Central memory CD8-positive, alpha-beta T cell (primary cell): ENCODE data around the gene RAB17.
A peak's percentile ranks its signal among the peaks of the same experiment; 100 is the strongest.

Source experiments
- ATAC-seq: fragments of 150-1000 bp; cut with Tn5 transposase; replicated peaks from 2 replicates; pipeline ENCODE4 v1.10.0; 2022; ENCODE audit warnings: mild to moderate bottlenecking, moderate FRiP score, moderate number of reproducible peaks; ENCODE audit not compliant: poor library complexity, severe bottlenecking; ENCODE audit errors: extremely low read depth
- DNase-seq, 2 donors: peaks; one replicate each; pipeline ENCODE4 v3.0.0; 2021; ENCODE audit warnings: low spot score in 2 of 2
- H3K27ac Mint-ChIP-seq: one replicate; pipeline ENCODE4 v1.8.0; 2022; ENCODE audit warnings: low read depth, mild to moderate bottlenecking, moderate library complexity, mixed read lengths
- H3K27me3 Mint-ChIP-seq: one replicate; pipeline ENCODE4 v1.8.0; 2022; ENCODE audit warnings: mixed read lengths
- H3K36me3 Mint-ChIP-seq: one replicate; pipeline ENCODE4 v1.8.0; 2022; ENCODE audit warnings: mild to moderate bottlenecking, moderate library complexity, mixed read lengths; ENCODE audit not compliant: insufficient read depth
- H3K4me1 Mint-ChIP-seq: one replicate; pipeline ENCODE4 v1.8.0; 2022; ENCODE audit warnings: mixed read lengths
- H3K4me3 Mint-ChIP-seq: one replicate; pipeline ENCODE4 v1.8.0; 2022; ENCODE audit warnings: mild to moderate bottlenecking, moderate library complexity, mixed read lengths
- H3K9me3 Mint-ChIP-seq: one replicate; pipeline ENCODE4 v1.8.0; 2022; ENCODE audit warnings: mixed read lengths

RAB17 gene

DNA sequence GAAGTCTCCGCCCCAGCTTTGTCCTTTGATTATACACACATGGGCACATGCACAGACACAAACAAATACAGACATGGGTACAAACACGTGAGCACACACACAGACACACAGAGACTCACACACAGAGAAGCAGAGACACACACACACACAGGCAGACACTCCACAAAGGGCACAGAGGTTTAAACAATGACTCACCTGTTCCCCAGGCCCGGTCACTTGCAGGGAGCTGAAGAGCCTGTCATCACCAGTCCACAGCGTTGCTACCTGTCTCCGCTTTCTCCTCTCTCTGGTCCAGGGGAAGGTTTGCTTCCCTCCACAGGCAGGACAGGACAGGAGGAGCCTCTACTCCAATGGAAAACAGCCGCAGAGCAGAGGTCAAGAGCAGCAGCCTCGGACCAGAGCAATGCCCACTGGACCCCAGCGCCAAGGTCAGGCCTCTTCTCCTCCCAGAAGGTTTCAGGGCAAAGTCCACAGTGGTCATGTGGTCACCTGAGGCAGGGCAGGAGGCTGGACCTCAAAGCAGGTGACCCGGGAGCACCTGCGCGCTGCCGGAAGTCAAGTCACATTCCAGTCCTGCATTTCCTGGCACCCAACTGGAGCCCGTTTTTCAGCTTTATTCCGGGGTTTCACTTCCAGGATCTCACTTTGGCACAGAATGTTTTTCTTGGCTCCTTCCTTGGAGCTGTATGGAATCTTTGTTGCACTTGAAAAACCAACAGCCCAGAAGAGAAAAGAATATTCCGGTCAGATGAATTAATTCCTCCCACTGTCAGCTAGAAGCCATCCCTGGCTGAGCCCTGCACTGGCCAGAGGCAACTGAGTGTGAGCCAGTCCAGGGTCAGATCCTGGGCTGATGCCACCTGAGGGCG lies at the start of gene RAB17:
RAB17 (minus strand) TSS at position 463 of the 869 bp plus-strand sequence. CDS start 4,580 bp downstream, outside the sequence.
- no peak for ATAC-seq
- Mint-ChIP-seq H3K27me3 (peaks cover 37% of the 10 kb centered on the region), H3K4me3 (no peak within 1 kb of the TSS), H3K9me3 (no peaks in the 10 kb centered on the region), H3K27ac (no peak within 1 kb of the TSS), H3K4me1 (peaks cover 6% of the 10 kb centered on the region), H3K36me3 (no peaks in the 10 kb centered on the region)
- no peak for DNase-seq

GRCh38 chr2:237639836-237640220 lies 49.3 kb upstream of the RAB17 start:
- H3K9me3 Mint-ChIP-seq = peaks cover 3% of the 10 kb centered on the region
- ATAC-seq = no peak
- H3K27me3 Mint-ChIP-seq = peaks cover 39% of the 10 kb centered on the region
- no peak for DNase-seq
- H3K36me3 Mint-ChIP-seq = no peaks in the 10 kb centered on the region
- no peak overlapping the region for H3K27ac Mint-ChIP-seq
- H3K4me1 Mint-ChIP-seq = peaks cover 4% of the 10 kb centered on the region
- no peak overlapping the region for H3K4me3 Mint-ChIP-seq

GRCh38 chr2:237639052-237639835 lies 48.7 kb upstream of the RAB17 start:
- ATAC-seq (no peak), DNase-seq (no peak)
- Mint-ChIP-seq H3K9me3 (peaks cover 6% of the 10 kb centered on the region), H3K36me3 (no peaks in the 10 kb centered on the region), H3K4me3 (no peak overlapping the region), H3K27ac (no peak overlapping the region), H3K4me1 (peaks cover 4% of the 10 kb centered on the region), H3K27me3 (peaks cover 39% of the 10 kb centered on the region)

- no peak for ATAC-seq
- H3K4me3 Mint-ChIP-seq = no peak overlapping the region
- no peaks in the 10 kb centered on the region for H3K36me3 Mint-ChIP-seq
- peaks cover 4% of the 10 kb centered on the region for H3K4me1 Mint-ChIP-seq
- no peak overlapping the region for H3K27ac Mint-ChIP-seq
- peaks cover 40% of the 10 kb centered on the region for H3K27me3 Mint-ChIP-seq
- DNase-seq = no peak
- H3K9me3 Mint-ChIP-seq = peaks cover 6% of the 10 kb centered on the region
Measured at GRCh38 chr2:237638176-237638575, 47.6 kb upstream of the RAB17 start.

DNA sequence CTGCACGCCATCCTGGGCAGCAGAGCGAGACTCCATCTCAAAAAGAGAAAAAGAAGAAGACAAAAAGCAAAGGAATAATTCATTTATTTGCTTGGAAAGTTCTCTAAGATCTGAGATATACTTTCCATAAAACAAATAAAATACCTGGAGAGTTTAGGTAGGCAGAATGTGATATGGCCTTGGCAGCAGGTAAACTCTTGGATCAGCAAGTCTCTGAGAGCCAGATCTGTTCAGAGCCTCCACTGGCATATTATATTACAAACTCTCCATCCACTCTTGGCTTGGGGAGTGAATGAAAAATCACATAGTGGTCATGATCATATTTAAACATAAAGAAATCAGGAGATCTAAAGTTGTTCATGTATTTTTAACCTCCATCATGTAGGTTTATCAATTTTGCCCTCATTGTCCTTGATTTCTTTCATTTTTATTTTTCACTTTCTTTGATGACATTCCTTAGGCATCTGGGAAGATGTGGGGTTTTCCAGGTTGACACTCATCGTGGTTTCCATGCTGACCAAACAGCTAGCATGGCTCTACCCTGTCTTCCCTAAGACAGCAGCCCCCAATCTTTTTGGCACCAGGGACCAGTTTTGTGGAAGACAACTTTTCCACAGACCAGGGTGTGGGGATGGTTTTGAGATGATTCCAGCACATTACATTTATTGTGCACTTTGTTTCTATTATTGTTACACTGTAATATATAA lies 47.0 kb upstream of the RAB17 start:
- ATAC-seq (no peak), DNase-seq (no peak)
- Mint-ChIP-seq H3K4me3 (no peak overlapping the region), H3K4me1 (peaks cover 4% of the 10 kb centered on the region), H3K9me3 (peaks cover 6% of the 10 kb centered on the region), H3K27ac (no peak overlapping the region), H3K36me3 (no peaks in the 10 kb centered on the region), H3K27me3 (peaks cover 45% of the 10 kb centered on the region)

- H3K9me3 Mint-ChIP-seq = peaks cover 6% of the 10 kb centered on the region
- peaks cover 4% of the 10 kb centered on the region for H3K4me1 Mint-ChIP-seq
- H3K27me3 Mint-ChIP-seq = peaks cover 53% of the 10 kb centered on the region
- H3K36me3 Mint-ChIP-seq = no peaks in the 10 kb centered on the region
- no peak overlapping the region for H3K4me3 Mint-ChIP-seq
- DNase-seq (no peak), ATAC-seq (peak; percentile 46)
- H3K27ac Mint-ChIP-seq = no peak overlapping the region
Measured at GRCh38 chr2:237636578-237636977, 46.0 kb upstream of the RAB17 start.

DNA sequence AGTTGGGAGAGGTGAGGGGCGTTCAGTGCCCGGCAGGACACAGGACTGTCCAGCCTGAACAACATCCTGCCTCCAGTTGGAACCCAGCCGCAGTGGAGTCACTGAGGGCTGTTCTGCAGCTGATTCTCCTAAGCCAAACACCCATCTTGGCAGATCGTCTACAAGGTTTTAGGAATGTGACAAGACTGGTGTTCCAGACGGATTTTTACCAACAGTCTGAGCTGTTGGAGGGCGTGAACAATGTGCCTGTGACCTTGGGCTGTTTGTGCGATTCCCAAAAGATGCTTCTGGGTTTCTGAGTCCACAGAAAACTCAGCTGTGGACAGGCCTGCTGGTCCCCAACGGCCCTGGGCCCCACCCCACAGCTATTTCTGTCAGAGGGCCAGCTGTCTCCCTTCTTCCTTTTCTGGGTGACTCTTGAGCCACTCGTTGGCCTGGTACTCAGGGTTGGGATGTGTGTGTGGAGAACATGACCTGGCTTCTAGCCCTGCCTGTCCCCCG lies 42.6 kb upstream of the RAB17 start:
- Mint-ChIP-seq H3K4me1 (peaks cover 4% of the 10 kb centered on the region), H3K27me3 (peaks cover 68% of the 10 kb centered on the region), H3K4me3 (no peak overlapping the region), H3K9me3 (peaks cover 6% of the 10 kb centered on the region), H3K36me3 (no peaks in the 10 kb centered on the region), H3K27ac (no peak overlapping the region)
- no peak for ATAC-seq
- no peak for DNase-seq

DNA sequence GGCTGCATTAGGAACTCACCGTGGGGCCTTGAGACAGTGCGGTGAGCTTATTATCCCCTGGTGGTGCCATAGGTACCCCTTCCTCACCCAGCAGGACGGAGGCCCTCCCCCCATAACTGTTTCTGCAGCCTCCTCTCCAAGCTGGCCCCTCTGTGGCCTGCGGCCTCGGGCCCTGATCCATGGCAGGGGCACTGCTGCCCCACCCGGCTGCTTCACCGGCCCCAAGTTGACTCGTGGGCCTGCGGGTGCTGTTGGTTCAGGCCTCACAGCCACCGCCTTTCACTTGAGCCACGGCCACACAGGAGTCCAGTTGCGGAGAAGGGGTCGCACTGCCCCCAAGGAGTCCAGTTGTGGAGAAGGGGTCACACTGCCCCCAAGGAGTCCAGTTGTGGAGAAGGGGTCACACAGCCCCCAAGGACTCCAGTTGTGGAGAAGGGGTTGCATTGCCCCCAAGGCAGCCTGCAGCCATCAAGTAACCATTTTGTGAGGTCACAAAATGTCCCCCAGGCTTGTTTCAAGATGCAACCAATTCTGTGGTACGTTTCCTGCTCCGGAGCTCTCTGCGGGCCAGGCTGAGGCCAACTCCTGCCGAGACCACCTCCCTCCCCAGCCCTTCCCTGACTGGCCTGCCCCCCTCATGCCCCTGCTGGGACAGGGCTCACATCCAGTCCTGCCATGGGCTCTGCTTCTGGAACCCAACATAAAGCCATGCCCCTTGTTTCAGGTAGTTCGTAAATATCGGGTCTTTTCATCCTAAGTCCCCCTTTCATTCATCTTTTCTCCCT lies 41.5 kb upstream of the RAB17 start:
- ATAC-seq (no peak), DNase-seq (no peak)
- Mint-ChIP-seq H3K4me3 (no peak overlapping the region), H3K4me1 (peaks cover 4% of the 10 kb centered on the region), H3K27me3 (peaks cover 70% of the 10 kb centered on the region), H3K36me3 (no peaks in the 10 kb centered on the region), H3K27ac (no peak overlapping the region), H3K9me3 (peaks cover 6% of the 10 kb centered on the region)

DNA sequence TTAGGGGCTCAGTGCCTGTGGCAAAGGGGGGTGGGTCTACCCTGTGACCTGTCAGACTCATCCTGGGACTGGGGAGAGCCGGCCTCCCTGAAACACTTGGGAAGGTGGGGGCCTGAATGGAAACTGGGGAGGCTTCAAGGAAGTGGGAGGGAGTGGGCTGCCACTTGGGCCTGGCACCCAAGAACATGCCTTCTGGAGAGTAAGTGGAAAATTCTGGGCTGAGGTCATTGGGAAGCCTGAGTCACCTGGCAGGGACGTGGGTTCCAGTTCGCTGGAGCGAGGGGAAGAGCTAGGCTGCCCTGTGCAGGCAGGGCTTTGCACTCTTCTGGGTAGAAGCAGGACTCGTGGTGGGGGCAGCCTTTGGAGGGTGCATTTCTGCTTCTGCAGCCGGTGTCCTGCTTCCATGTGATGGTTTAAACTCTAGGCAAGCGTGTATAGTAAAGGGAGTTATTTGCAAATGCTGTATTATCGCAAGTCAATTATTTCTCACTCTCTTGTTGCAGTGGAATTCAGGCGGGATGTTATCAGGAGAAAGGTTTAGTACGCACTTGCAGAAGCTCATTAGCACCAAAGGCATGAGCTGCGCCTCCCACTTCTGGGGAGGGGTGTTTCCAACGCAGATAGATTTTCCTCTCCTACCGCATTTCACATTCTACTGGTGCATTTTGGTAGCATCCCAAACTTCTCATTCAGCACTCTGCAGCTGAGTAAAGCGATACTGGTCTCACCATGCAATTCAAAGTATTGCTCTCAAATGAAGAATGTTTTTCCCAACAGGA lies 40.7 kb upstream of the RAB17 start:
- Mint-ChIP-seq H3K9me3 (peaks cover 6% of the 10 kb centered on the region), H3K27ac (no peak overlapping the region), H3K36me3 (no peaks in the 10 kb centered on the region), H3K27me3 (peaks cover 78% of the 10 kb centered on the region), H3K4me3 (no peak overlapping the region), H3K4me1 (no peaks in the 10 kb centered on the region)
- ATAC-seq (no peak), DNase-seq (no peak)

- Mint-ChIP-seq H3K27me3 (peaks cover 86% of the 10 kb centered on the region), H3K4me3 (no peak overlapping the region), H3K9me3 (peaks cover 6% of the 10 kb centered on the region), H3K4me1 (no peaks in the 10 kb centered on the region), H3K36me3 (no peaks in the 10 kb centered on the region), H3K27ac (no peak overlapping the region)
- no peak for ATAC-seq
- DNase-seq = no peak
Measured at GRCh38 chr2:237630216-237631000, 39.9 kb upstream of the RAB17 start.

DNA sequence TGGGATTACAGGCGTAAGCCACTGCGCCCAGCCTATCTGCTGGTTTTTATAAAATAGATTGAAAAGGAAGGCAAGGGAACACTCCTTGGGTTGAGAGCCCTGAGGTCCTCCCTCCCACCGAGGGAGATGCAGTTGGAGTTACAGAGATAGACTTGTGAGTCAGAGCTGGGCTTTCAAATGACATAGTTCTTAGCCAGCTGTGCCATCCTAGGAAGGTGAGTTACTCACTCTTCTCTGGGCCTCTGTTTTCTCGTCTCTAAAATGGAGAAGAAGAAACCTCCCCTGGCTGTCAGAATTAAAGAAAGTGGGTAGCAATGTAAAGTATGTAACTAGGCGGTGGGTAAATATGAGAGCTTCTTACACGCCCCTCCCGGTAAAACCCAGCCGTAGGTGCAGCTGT lies 39.2 kb upstream of the RAB17 start:
- no peaks in the 10 kb centered on the region for H3K4me1 Mint-ChIP-seq
- H3K27me3 Mint-ChIP-seq = peaks cover 87% of the 10 kb centered on the region
- H3K27ac Mint-ChIP-seq = no peak overlapping the region
- DNase-seq (no peak), ATAC-seq (no peak)
- no peaks in the 10 kb centered on the region for H3K36me3 Mint-ChIP-seq
- no peak overlapping the region for H3K4me3 Mint-ChIP-seq
- H3K9me3 Mint-ChIP-seq = peaks cover 2% of the 10 kb centered on the region
